ENCODE measurements around the gene NTF3.

NTF3 gene

GRCh38 chr12:5467931-5468330, 36.0 kb downstream of the NTF3 start:
- no peaks in the 10 kb centered on the region for H3K4me1 ChIP-seq (ENCODE audit: low read length)
- no peak overlapping the region for H3K4me2 ChIP-seq (ENCODE audit: low read length)
- H3K27ac ChIP-seq (ENCODE audit: low read length), result no peak overlapping the region
- H2AFZ ChIP-seq (ENCODE audit: low read depth, low read length), result no peak overlapping the region
- peaks cover 51% of the 10 kb centered on the region for H3K27me3 ChIP-seq (ENCODE audit: low read depth, low read length)
- H3K36me3 ChIP-seq (replicated peaks; ENCODE audit: low read depth, low read length), result no peaks in the 10 kb centered on the region
- TF ChIP-seq EZH2phosphoT487 (IDR thresholded peaks at IDR 0.05; ENCODE audit: low read depth), result no peak
- no peak for TF ChIP-seq CTCF (IDR thresholded peaks at IDR 0.05; ENCODE audit: low read depth, low read length)
- no peaks in the 10 kb centered on the region for H3K79me2 ChIP-seq (ENCODE audit: low read length)
- no peak overlapping the region for H3K4me3 ChIP-seq (ENCODE audit: low read length)
- no peak overlapping the region for H3K9ac ChIP-seq (ENCODE audit: low read length)
- no peaks in the 10 kb centered on the region for H4K20me1 ChIP-seq (ENCODE audit: insufficient read depth, low read length)
- H3K9me3 ChIP-seq (ENCODE audit: insufficient read depth, low read length), result no peaks in the 10 kb centered on the region

DNA sequence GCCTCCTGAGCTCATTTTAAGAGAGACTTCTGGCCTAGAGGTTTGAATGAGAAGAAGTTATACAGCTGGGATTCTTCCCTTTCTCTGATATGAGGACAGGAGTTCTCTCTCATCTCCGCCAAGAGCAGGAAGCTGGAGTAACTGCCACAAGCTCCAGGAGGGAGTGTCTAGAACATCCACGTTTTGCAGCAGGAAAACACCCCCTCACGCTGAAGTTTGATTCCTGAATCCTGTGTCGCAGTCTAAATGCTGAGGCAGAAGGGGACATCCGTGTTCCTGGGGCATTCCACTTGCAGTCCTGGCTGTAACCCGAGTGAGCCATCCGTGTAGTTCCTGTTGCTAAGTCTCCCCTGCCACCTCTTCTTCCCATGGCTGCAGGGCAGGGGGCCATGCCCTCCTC, 38.3 kb downstream of the NTF3 start:
- H3K79me2 ChIP-seq (ENCODE audit: low read length), result no peaks in the 10 kb centered on the region
- no peaks in the 10 kb centered on the region for H3K9me3 ChIP-seq (ENCODE audit: insufficient read depth, low read length)
- no peak overlapping the region for H3K4me2 ChIP-seq (ENCODE audit: low read length)
- no peaks in the 10 kb centered on the region for H4K20me1 ChIP-seq (ENCODE audit: insufficient read depth, low read length)
- peaks cover 60% of the 10 kb centered on the region for H3K27me3 ChIP-seq (ENCODE audit: low read depth, low read length)
- no peaks in the 10 kb centered on the region for H3K36me3 ChIP-seq (replicated peaks; ENCODE audit: low read depth, low read length)
- no peak overlapping the region for H2AFZ ChIP-seq (ENCODE audit: low read depth, low read length)
- H3K9ac ChIP-seq (ENCODE audit: low read length), result no peak overlapping the region
- TF ChIP-seq EZH2phosphoT487 (IDR thresholded peaks at IDR 0.05; ENCODE audit: low read depth), result no peak
- TF ChIP-seq CTCF (IDR thresholded peaks at IDR 0.05; ENCODE audit: low read depth, low read length), result no peak
- H3K27ac ChIP-seq (ENCODE audit: low read length), result no peak overlapping the region
- no peak overlapping the region for H3K4me3 ChIP-seq (ENCODE audit: low read length)
- H3K4me1 ChIP-seq (ENCODE audit: low read length), result no peaks in the 10 kb centered on the region

DNA sequence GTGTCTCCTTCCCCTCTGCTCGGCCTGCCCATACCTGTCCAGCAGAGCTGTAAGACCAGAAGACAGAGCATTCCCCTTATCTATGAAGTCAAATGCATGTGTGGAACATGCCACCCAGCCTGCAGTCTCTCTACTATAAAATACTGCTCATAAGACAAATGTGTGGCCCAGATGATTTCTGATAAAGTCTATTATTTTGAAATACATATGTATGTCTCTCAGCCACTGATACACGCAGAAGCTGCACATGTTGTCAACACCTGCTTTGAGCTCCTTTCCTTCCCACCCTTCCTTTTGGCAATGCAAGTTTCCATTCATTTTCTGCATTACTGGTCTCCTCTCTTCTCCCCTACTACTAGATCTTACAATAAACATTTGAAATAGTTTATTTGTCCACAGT, 38.8 kb downstream of the NTF3 start:
- no peaks in the 10 kb centered on the region for H3K9me3 ChIP-seq (ENCODE audit: insufficient read depth, low read length)
- H3K4me3 ChIP-seq (ENCODE audit: low read length), result no peak overlapping the region
- H3K9ac ChIP-seq (ENCODE audit: low read length), result no peak overlapping the region
- no peaks in the 10 kb centered on the region for H4K20me1 ChIP-seq (ENCODE audit: insufficient read depth, low read length)
- peaks cover 56% of the 10 kb centered on the region for H3K27me3 ChIP-seq (ENCODE audit: low read depth, low read length)
- H3K4me1 ChIP-seq (ENCODE audit: low read length), result no peaks in the 10 kb centered on the region
- no peak overlapping the region for H2AFZ ChIP-seq (ENCODE audit: low read depth, low read length)
- TF ChIP-seq CTCF (IDR thresholded peaks at IDR 0.05; ENCODE audit: low read depth, low read length), result no peak
- no peak for TF ChIP-seq EZH2phosphoT487 (IDR thresholded peaks at IDR 0.05; ENCODE audit: low read depth)
- H3K4me2 ChIP-seq (ENCODE audit: low read length), result no peak overlapping the region
- no peak overlapping the region for H3K27ac ChIP-seq (ENCODE audit: low read length)
- no peaks in the 10 kb centered on the region for H3K36me3 ChIP-seq (replicated peaks; ENCODE audit: low read depth, low read length)
- no peaks in the 10 kb centered on the region for H3K79me2 ChIP-seq (ENCODE audit: low read length)

DNA sequence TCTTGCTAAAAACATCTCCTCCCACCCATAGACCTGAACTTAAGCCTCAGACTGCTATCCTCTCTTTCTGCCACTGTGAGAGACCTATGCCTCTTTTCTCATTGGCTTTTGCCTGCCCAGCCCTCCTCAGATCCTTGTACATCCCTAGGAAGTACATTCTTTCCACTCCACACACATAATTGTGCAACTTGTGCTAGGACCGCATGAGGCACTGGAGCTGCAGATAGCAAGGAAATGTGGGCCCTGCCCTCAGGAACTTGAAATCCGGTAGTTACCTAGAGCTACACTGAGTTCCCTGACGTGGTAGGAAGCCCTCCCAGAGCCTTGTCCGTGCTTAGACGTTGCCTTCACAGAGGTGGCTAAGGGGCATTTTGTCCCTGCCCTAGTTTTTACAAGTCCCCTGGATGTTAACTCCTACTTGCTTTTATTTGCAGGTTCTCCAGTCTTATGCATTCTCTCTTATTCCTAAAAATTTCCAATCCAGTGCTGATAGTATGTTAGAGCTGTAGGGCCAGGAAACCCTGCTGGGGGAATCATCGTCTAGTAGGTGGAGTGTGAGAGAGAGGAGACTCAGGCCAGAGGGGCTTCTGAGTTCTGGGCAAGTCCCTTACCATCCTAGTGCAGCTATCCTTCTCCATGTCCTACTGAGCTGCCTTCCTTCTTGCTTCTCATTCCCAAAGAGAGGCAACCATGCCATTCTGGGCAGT, 41.3 kb downstream of the NTF3 start:
- Histone ChIP-seq H3K36me3 (replicated peaks; ENCODE audit: low read depth, low read length) (no peaks in the 10 kb centered on the region), H4K20me1 (ENCODE audit: insufficient read depth, low read length) (no peaks in the 10 kb centered on the region), H3K9ac (ENCODE audit: low read length) (no peak overlapping the region), H3K4me3 (ENCODE audit: low read length) (no peak overlapping the region), H3K9me3 (ENCODE audit: insufficient read depth, low read length) (no peaks in the 10 kb centered on the region), H3K27me3 (ENCODE audit: low read depth, low read length) (peaks cover 44% of the 10 kb centered on the region), H3K4me2 (ENCODE audit: low read length) (no peak overlapping the region), H3K4me1 (ENCODE audit: low read length) (peaks cover 3% of the 10 kb centered on the region; the same call in 1 of the 2 replicates), H3K79me2 (ENCODE audit: low read length) (no peaks in the 10 kb centered on the region), H3K27ac (ENCODE audit: low read length) (no peak overlapping the region), H2AFZ (ENCODE audit: low read depth, low read length) (no peak overlapping the region)
- TF ChIP-seq EZH2phosphoT487 (IDR thresholded peaks at IDR 0.05; ENCODE audit: low read depth), result no peak
- TF ChIP-seq CTCF (IDR thresholded peaks at IDR 0.05; ENCODE audit: low read depth, low read length), result no peak
